Ishikawa (cell line): ENCODE data around the gene PACC1.

ENCODE experiments used
- CEBPB ChIP-seq: IDR thresholded peaks from 2 replicates; pipeline ENCODE4 v1.6.1; 2012
- CREB1 ChIP-seq: IDR thresholded peaks from 2 replicates; pipeline ENCODE4 v1.6.1; 2012; ENCODE audit warnings: low read depth
- EGR1 ChIP-seq: IDR thresholded peaks from 2 replicates; pipeline ENCODE4 v1.6.1; 2012
- EP300 ChIP-seq: IDR thresholded peaks from 2 replicates; pipeline ENCODE4 v1.6.1; 2012; ENCODE audit warnings: borderline replicate concordance
- FOXM1 ChIP-seq: IDR thresholded peaks from 2 replicates; pipeline ENCODE4 v1.6.1; 2012; ENCODE audit warnings: low read depth, borderline replicate concordance
- NFIC ChIP-seq: IDR thresholded peaks from 2 replicates; pipeline ENCODE4 v1.6.1; 2012
- RAD21 ChIP-seq: IDR thresholded peaks from 2 replicates; pipeline ENCODE4 v1.6.1; 2012; ENCODE audit warnings: low read depth
- TAF1 ChIP-seq: IDR thresholded peaks from 2 replicates; pipeline ENCODE4 v1.6.1; 2012; ENCODE audit warnings: low read depth, mild to moderate bottlenecking
- TCF12 ChIP-seq: IDR thresholded peaks from 2 replicates; pipeline ENCODE4 v1.6.1; 2012; ENCODE audit warnings: low read depth
- TEAD4 ChIP-seq: IDR thresholded peaks from 2 replicates; pipeline ENCODE4 v1.6.1; 2012
- YY1 ChIP-seq: IDR thresholded peaks from 2 replicates; pipeline ENCODE4 v1.6.1; 2012; ENCODE audit warnings: low read depth
- ZBTB7A ChIP-seq: IDR thresholded peaks from 2 replicates; pipeline ENCODE4 v1.6.1; 2012; ENCODE audit warnings: low read depth
- TF ChIP-seq, protein P1 (sequence below): IDR thresholded peaks from 2 replicates; pipeline ENCODE4 v1.6.1; 2012; ENCODE audit warnings: low read depth, mild to moderate bottlenecking
- TF ChIP-seq, protein P2 (sequence below): IDR thresholded peaks from 2 replicates; pipeline ENCODE4 v1.6.1; 2012
- TF ChIP-seq, protein P3 (sequence below): IDR thresholded peaks from 2 replicates; pipeline ENCODE4 v1.6.1; 2012

The PACC1 gene

DNA sequence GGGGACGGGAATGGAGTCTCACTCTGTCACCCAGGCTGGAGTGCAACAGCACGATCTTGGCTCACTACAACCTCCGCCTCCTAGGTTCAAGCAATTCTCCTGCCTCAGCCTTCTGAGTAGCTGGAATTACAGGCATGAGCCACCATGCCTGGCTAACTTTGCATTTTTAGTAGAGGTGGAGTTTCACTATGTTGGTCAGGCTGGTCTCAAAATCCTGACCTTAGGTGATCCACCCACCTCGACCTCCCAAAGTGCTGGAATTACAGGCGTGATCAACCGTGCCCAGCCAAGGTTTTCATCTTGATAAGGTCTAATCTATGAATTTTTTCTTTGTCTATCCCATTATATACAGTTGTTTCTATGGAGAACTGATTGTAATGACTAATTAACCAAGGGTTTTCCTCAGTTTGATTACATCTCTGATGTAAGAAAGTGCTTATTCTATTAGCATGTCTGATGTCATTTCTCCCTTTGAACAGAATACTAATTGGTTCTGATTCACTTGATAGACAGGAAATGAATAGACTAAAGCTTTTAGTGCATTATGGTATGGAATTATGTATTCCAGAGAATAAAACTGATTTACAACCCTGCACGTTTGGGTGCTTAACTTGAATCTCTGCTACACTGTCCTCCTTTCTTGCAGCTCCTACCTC is 11.9 kb downstream of the PACC1 start:
- TF ChIP-seq EGR1 (no peak), YY1 (no peak), TEAD4 (no peak), RAD21 (no peak), CEBPB (no peak), TCF12 (no peak), ZBTB7A (no peak), TAF1 (no peak)
- TF ChIP-seq, protein P1, sequence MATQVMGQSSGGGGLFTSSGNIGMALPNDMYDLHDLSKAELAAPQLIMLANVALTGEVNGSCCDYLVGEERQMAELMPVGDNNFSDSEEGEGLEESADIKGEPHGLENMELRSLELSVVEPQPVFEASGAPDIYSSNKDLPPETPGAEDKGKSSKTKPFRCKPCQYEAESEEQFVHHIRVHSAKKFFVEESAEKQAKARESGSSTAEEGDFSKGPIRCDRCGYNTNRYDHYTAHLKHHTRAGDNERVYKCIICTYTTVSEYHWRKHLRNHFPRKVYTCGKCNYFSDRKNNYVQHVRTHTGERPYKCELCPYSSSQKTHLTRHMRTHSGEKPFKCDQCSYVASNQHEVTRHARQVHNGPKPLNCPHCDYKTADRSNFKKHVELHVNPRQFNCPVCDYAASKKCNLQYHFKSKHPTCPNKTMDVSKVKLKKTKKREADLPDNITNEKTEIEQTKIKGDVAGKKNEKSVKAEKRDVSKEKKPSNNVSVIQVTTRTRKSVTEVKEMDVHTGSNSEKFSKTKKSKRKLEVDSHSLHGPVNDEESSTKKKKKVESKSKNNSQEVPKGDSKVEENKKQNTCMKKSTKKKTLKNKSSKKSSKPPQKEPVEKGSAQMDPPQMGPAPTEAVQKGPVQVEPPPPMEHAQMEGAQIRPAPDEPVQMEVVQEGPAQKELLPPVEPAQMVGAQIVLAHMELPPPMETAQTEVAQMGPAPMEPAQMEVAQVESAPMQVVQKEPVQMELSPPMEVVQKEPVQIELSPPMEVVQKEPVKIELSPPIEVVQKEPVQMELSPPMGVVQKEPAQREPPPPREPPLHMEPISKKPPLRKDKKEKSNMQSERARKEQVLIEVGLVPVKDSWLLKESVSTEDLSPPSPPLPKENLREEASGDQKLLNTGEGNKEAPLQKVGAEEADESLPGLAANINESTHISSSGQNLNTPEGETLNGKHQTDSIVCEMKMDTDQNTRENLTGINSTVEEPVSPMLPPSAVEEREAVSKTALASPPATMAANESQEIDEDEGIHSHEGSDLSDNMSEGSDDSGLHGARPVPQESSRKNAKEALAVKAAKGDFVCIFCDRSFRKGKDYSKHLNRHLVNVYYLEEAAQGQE, result no peak
- TF ChIP-seq, protein P2, sequence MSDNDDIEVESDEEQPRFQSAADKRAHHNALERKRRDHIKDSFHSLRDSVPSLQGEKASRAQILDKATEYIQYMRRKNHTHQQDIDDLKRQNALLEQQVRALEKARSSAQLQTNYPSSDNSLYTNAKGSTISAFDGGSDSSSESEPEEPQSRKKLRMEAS, result no peak
- TF ChIP-seq, protein P3, sequence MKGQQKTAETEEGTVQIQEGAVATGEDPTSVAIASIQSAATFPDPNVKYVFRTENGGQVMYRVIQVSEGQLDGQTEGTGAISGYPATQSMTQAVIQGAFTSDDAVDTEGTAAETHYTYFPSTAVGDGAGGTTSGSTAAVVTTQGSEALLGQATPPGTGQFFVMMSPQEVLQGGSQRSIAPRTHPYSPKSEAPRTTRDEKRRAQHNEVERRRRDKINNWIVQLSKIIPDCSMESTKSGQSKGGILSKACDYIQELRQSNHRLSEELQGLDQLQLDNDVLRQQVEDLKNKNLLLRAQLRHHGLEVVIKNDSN, result no peak

DNA sequence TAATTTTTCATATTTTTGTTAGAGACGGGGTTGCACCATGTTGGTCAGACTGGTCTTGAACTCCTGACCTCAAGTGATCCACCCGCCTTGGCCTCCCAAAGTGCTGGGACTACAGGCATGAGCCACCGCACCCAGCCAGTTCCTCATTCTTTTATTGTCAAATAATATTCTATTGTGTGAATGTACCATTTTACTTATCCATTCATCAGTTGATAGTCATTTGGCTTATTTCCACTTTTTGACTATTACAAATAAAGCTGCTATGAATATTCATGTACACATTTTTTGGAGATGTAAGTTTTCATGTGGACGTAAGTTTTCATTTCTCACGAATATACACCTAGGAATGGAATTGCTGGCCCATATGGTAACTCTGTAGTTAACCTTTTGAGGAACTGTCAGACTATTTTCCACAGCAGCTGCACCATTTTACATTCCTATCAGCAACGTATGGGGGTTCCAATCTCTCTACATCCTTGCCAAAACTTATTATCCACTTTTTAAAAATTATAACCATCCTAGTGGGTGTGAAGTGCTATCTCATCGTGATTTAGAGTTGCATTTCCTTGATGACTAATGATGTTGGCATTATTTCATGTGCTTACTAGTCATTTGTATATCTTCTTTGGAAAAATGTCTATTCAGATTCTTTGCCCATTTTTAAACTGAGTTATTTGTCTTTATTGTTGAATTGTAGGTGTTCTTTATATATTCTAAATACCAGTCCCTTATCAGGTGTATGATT is 12.7 kb downstream of the PACC1 start:
- TF ChIP-seq FOXM1 (no peak), TAF1 (no peak), CEBPB (no peak), TCF12 (no peak), EGR1 (no peak)
- TF ChIP-seq, protein P3, result no peak

DNA sequence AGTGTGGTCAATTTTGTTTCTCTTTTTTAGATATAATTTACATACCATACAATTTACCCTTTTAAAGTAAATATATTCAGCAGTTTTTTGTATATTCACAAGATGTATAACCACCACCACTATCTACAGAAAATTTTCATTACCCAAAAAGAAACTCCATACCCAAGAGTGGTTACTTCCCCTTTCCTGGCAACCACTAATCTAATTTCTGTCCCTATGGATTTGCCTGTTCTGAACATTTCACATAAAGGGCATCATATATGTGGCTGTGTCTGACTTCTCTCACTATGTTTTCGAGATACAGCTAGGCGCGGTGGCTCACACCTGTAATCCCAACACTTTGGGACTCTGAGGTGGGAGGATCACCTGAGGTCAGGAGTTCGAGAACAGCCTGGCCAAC is 13.6 kb downstream of the PACC1 start:
- TF ChIP-seq NFIC (no peak), YY1 (no peak), EP300 (no peak), TCF12 (no peak), ZBTB7A (no peak), TAF1 (no peak), RAD21 (no peak), EGR1 (no peak), CEBPB (no peak), CREB1 (no peak), FOXM1 (no peak), TEAD4 (no peak)
- TF ChIP-seq, protein P2, result no peak
- TF ChIP-seq, protein P3, result no peak
- TF ChIP-seq, protein P1, result no peak

DNA sequence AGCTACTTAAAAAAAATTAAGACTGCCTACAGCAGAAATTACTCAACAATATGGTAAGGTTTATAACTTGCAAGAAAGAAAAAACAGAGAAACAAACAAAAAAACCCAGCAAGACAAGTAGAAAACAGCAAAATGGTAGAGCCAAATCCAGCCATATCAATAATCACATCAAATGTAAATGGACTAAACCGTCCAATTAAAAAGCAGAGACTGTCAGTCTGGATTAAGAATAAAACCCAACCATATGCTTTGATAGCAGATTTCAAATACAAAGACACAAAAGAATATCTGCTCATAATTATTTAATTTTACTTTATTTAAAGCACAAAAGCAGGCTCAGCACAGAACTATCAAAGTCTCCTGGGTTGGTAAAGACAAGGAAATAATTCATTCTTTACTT is 17.5 kb downstream of the PACC1 start:
- TF ChIP-seq ZBTB7A (no peak), TEAD4 (no peak), CEBPB (no peak), CREB1 (no peak), FOXM1 (no peak), RAD21 (no peak), YY1 (no peak), TCF12 (no peak), EP300 (no peak), TAF1 (no peak)
- TF ChIP-seq, protein P3, result no peak
- TF ChIP-seq, protein P1, result no peak
- TF ChIP-seq, protein P2, result no peak
